Immature natural killer cell (primary cell): ENCODE data around the gene CANT1. TPM values are rescaled to one million over a fixed set of nuclear protein-coding genes. Genes with fewer than 3 reads are reported as not detected.
"Not testable (repeated sequence)": the region's sequence is repeated elsewhere in the genome, so short reads cannot be mapped to it uniquely, and the experiment has no call there.

Source experiments
- DNase-seq, 3 donors: peaks; one replicate each; pipeline ENCODE4 v3.0.0; 2022; ENCODE audit warnings: mixed read lengths in 1 of 3
- H3K27ac Mint-ChIP-seq, 6 donors: one replicate each; pipeline ENCODE4 v1.8.0; 2020; ENCODE audit warnings: mixed read lengths in 6 of 6, mild to moderate bottlenecking in 5 of 6, inconsistent platforms in 4 of 6, moderate library complexity in 3 of 6
- H3K27me3 Mint-ChIP-seq, 3 donors: one replicate each; pipeline ENCODE4 v1.8.0; 2020 to 2021; ENCODE audit warnings: low read depth in 3 of 3, mild to moderate bottlenecking in 3 of 3, mixed read lengths in 3 of 3, moderate library complexity in 3 of 3, inconsistent platforms in 1 of 3
- H3K36me3 Mint-ChIP-seq, 3 donors: one replicate each; pipeline ENCODE4 v1.8.0; 2020; ENCODE audit warnings: mixed read lengths in 3 of 3, inconsistent platforms in 2 of 3, mild to moderate bottlenecking in 2 of 3
- H3K4me1 Mint-ChIP-seq, 2 donors: one replicate each; pipeline ENCODE4 v1.8.0; 2020; ENCODE audit warnings: inconsistent platforms in 2 of 2, mild to moderate bottlenecking in 2 of 2, mixed read lengths in 2 of 2, moderate library complexity in 1 of 2
- H3K4me3 Mint-ChIP-seq, 5 donors: one replicate each; pipeline ENCODE4 v1.8.0; 2020; ENCODE audit warnings: mild to moderate bottlenecking in 5 of 5, mixed read lengths in 5 of 5, inconsistent platforms in 3 of 5, moderate library complexity in 3 of 5
- H3K9me3 Mint-ChIP-seq, 6 donors: one replicate each; pipeline ENCODE4 v1.8.0; 2020; ENCODE audit warnings: mild to moderate bottlenecking in 6 of 6, mixed read lengths in 6 of 6, inconsistent platforms in 4 of 6, moderate library complexity in 3 of 6
- polyA plus RNA-seq, 3 donors: library from polyadenylated mRNA; unstranded; fragments of 300-500 nt; fragmentation: Illumina TruSeq; gene quantifications; one replicate each; pipeline ENCODE4 v1.2.3, GENCODE V29; 2021

Gene CANT1
- polyA plus RNA-seq, 3 donors from 2014 or later, result 3.7 to 7.2 (median 4.6) TPM

DNA sequence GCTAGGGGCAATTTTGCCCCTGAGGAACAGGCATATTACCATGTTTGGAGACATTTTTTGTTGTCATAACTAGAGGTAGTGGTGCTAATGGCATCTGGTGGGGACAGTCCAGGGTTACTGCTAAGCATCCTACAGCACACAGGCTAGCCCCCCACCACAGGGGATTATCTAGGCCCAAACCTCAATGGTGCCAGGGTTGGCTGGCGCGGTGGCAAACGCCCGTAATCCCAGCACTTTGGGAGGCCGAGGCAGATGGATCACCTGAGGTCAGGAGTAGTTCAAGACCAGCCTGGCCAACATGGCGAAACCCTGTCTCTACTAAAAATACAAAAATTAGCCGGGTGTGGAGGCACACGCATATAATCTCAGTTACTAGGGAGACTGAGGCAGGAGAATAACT is 29.6 kb upstream of the CANT1 start:
- no peaks in the 10 kb centered on the region for H3K4me1 Mint-ChIP-seq
- no peaks in the 10 kb centered on the region for H3K9me3 Mint-ChIP-seq
- H3K36me3 Mint-ChIP-seq, result no peaks in the 10 kb centered on the region
- no peak for DNase-seq
- H3K4me3 Mint-ChIP-seq, result no peak overlapping the region
- peaks cover 3 to 8% (median 4%) of the 10 kb centered on the region in 3 donors for H3K27me3 Mint-ChIP-seq
- no peak overlapping the region for H3K27ac Mint-ChIP-seq

DNA sequence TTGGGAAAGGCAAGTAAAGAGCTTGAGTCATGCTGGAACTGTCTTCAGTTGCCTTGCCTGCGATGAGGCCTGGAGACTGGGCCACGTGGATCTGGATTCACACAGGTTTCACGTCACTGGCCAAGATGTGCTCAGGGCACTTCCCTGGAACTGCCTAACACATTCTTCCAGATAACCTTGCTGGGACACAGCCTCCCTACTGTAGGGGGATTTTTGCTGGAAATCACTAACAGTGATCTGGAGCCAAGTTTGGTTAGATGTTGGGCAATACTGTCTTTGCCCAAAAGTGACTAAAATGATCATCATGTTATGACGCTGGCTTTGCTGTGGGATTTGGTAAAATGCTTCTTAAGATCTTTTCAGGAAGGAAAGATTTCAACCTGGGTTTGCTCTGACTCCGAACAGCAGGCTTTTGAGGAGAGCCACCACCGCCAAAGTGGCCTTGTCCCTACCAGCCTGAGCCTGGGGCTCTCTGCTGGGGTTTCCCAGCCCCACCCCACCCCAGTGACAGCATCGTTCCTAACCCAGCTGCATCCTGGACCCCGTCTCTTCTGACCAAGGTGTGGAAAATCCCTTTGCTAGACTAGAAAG is 29.1 kb upstream of the CANT1 start:
- Mint-ChIP-seq H3K27me3 (peaks cover 3 to 8% (median 4%) of the 10 kb centered on the region in 3 donors), H3K4me3 (no peak overlapping the region), H3K9me3 (no peaks in the 10 kb centered on the region), H3K27ac (no peak overlapping the region), H3K36me3 (no peaks in the 10 kb centered on the region), H3K4me1 (no peaks in the 10 kb centered on the region)
- DNase-seq, result no peak

- Mint-ChIP-seq H3K27ac (no peak overlapping the region), H3K27me3 (peaks cover 0 to 13% (median 3%) of the 10 kb centered on the region in 3 donors), H3K4me3 (no peak overlapping the region), H3K9me3 (no peaks in the 10 kb centered on the region), H3K36me3 (no peaks in the 10 kb centered on the region), H3K4me1 (no peaks in the 10 kb centered on the region)
- no peak for DNase-seq
These were observed 27.0 kb upstream of the CANT1 start for GRCh38 chr17:79036596-79036995.

DNA sequence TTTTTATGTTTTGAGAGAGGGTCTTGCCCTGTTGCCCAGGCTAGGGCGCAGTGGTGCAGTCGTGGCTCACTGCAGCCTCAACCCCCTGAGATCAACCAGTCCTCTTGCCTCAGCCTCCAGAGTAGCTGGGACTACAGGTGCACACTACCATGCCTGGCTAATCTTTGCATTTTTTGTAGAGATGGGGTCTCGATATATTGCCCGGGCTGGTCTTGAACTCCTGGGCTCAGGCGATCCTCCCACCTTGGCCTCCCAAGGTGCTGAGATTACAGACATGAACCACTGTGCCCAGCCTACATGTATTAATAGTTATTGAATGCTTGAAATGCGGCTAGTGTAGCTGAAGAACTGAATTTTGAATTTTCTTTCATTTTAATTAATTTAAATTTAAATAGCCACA is 26.6 kb upstream of the CANT1 start:
- Mint-ChIP-seq H3K36me3 (no peaks in the 10 kb centered on the region), H3K27me3 (peaks cover 2 to 13% (median 3%) of the 10 kb centered on the region in 3 donors), H3K27ac (no peak overlapping the region)

DNA sequence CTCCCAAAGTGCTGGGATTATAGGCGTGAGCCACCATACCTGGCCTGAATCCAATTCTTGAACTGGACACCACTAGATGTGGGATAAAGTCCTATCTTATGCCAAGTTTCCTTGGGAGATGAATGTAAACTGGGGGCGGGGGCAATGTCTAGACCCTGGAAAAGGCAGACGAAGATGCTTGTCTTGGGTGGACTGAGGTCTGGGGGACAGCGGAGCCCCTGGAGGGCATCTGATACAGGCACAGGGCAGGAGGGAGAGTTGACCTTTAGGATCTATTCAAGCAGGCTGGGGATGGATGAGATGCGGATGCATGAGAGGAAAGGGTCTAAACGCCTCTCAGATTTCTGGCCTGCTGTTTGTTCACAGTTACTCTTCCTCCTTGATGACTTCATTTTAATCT is 26.1 kb upstream of the CANT1 start:
- DNase-seq, result no peak
- Mint-ChIP-seq H3K27me3 (peaks cover 3 to 17% (median 3%) of the 10 kb centered on the region in 3 donors), H3K4me1 (no peaks in the 10 kb centered on the region), H3K27ac (no peak overlapping the region), H3K4me3 (no peak overlapping the region), H3K36me3 (no peaks in the 10 kb centered on the region), H3K9me3 (no peaks in the 10 kb centered on the region)

More for the DNA sequence above, 26.6 kb upstream of the CANT1 start:
- Mint-ChIP-seq H3K4me1 (no peaks in the 10 kb centered on the region), H3K9me3 (no peaks in the 10 kb centered on the region), H3K4me3 (no peak overlapping the region)
- DNase-seq, result no peak

- H3K27ac Mint-ChIP-seq, result no peak overlapping the region
- DNase-seq, result no peak
- no peaks in the 10 kb centered on the region for H3K9me3 Mint-ChIP-seq
These were observed 25.4 kb upstream of the CANT1 start for GRCh38 chr17:79034931-79035485.

GRCh38 chr17:79033741-79034501 is 24.4 kb upstream of the CANT1 start:
- DNase-seq, result no peak
- Mint-ChIP-seq H3K27ac (no peak overlapping the region), H3K4me3 (no peak overlapping the region), H3K4me1 (no peaks in the 10 kb centered on the region), H3K9me3 (no peaks in the 10 kb centered on the region), H3K36me3 (no peaks in the 10 kb centered on the region), H3K27me3 (peaks cover 0 to 18% (median 6%) of the 10 kb centered on the region in 3 donors)

More at GRCh38 chr17:79034931-79035485, 25.4 kb upstream of the CANT1 start:
- Mint-ChIP-seq H3K4me3 (no peak overlapping the region), H3K27me3 (peaks cover 3 to 18% (median 4%) of the 10 kb centered on the region in 3 donors), H3K36me3 (no peaks in the 10 kb centered on the region), H3K4me1 (no peaks in the 10 kb centered on the region)

DNA sequence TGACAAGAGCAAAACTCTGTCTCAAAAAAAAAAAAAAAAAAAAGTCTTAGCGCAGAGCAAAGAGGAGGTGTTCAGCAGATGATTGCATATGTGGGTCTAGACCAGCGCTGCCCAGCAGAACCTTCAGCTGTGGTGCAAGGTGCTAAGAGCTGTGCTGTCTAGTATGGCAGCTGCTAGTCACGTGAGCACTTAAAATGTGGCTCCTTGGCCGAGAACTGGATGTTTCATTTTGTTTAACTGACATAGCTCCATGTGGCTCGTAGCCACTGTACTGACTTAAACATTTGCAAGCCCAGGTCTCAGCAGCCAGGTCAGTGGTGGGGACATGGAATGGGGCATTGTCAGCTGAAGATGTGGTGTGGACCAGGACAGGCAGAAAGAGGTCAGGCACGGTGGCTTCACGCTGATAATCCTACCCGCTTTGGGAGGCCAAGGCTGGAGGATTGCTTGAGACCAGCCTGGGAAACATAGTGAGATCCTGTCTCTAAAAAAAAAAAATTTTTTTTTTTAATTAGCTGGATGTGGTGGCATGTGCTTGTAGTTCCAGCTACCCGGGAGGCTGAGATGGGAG is 23.6 kb upstream of the CANT1 start:
- Mint-ChIP-seq H3K4me1 (no peaks in the 10 kb centered on the region), H3K9me3 (no peaks in the 10 kb centered on the region), H3K27me3 (peaks cover 0 to 15% (median 10%) of the 10 kb centered on the region in 3 donors), H3K4me3 (no peak overlapping the region), H3K27ac (no peak overlapping the region), H3K36me3 (no peaks in the 10 kb centered on the region)
- no peak for DNase-seq

DNA sequence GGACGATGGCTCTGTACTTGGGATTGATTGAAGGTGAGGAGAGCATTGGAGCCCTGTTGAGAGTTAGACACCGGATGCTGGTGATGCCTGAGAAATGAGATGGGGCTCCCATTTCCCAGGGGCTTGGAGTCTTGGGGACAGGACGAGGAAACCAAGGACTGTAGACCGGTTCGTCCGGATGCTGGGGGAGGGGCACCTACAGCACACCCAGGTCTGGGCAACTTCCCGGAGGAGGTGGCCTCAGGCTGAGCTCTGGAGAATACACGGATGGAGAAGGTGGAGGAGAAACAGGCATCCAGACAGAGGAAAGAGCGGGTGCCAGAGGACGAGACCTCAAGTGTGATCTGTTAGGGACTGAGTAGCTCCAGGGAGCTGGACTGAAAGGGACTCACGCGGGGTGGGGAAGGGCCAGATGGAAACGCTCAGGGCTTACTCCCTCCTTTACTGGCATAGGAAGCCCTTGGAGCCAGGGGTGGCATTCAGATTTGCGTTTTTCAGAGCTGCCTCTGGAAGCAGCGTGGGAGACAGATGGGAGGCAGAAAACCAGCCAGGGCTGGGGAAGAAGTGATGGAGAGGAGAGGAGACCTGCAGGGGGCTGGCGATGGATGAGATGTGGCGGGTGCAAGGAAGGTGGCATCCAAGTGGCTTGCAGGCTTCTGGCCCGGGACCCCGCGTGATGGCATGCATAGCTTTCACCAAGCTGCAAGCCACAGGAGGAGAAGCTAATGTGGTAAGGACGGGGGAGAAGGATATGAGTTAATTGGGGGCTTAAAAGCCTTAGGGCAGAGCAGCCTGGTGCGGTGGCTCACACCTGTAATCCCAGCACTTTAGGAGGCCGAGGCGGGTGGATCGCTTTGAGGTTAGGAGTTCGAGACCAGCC is 22.7 kb upstream of the CANT1 start:
- Mint-ChIP-seq H3K4me3 (no peak overlapping the region), H3K27me3 (peaks cover 4 to 15% (median 12%) of the 10 kb centered on the region in 3 donors), H3K4me1 (no peaks in the 10 kb centered on the region), H3K9me3 (no peaks in the 10 kb centered on the region), H3K27ac (no peak overlapping the region), H3K36me3 (no peaks in the 10 kb centered on the region)
- DNase-seq, result no peak

- not testable (repeated sequence) for H3K4me3 Mint-ChIP-seq, DNase-seq, H3K27ac Mint-ChIP-seq, H3K4me1 Mint-ChIP-seq, H3K36me3 Mint-ChIP-seq, H3K9me3 Mint-ChIP-seq
- peaks cover 6 to 23% (median 12%) of the 10 kb centered on the region in 3 donors for H3K27me3 Mint-ChIP-seq
These were observed 21.1 kb upstream of the CANT1 start for GRCh38 chr17:79030636-79031035.

DNA sequence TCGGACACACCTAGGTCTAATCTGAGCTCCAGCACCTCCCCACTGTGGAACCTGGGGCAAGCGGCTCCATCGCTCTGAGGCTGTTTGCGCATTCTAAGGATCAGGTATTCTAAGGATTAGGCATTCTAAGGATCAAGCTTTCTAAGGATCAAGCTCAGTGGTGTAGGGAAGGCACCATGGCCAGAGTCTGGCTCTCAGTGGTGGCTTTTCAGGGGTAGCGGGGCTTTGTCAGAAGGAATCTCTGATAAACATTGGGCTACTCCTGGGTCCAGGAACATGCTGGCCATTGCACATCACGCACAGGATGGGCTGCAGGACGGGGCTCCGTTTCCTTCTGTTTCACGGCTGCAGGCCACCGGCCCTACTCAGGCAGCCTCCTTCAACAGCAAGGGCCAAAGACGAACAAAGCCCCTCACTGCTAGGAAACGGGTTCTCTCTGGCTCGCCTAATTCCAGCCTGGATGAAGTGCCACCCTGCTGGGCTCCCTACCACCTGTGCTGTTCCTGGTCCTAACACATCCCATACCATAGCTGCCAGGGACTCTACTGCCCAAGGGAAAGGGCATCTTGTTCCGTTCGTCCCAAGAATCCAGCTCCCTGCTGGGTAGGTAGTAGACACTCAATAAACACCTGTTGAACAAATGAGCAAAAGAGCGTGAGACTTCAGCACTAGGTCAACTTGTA is 19.9 kb upstream of the CANT1 start:
- Mint-ChIP-seq H3K9me3 (no peaks in the 10 kb centered on the region), H3K4me1 (peaks cover 4% of the 10 kb centered on the region in 2 donors), H3K4me3 (no peak overlapping the region), H3K36me3 (no peaks in the 10 kb centered on the region), H3K27ac (no peak overlapping the region), H3K27me3 (peaks cover 8 to 21% (median 12%) of the 10 kb centered on the region in 3 donors)
- DNase-seq, result no peak

DNA sequence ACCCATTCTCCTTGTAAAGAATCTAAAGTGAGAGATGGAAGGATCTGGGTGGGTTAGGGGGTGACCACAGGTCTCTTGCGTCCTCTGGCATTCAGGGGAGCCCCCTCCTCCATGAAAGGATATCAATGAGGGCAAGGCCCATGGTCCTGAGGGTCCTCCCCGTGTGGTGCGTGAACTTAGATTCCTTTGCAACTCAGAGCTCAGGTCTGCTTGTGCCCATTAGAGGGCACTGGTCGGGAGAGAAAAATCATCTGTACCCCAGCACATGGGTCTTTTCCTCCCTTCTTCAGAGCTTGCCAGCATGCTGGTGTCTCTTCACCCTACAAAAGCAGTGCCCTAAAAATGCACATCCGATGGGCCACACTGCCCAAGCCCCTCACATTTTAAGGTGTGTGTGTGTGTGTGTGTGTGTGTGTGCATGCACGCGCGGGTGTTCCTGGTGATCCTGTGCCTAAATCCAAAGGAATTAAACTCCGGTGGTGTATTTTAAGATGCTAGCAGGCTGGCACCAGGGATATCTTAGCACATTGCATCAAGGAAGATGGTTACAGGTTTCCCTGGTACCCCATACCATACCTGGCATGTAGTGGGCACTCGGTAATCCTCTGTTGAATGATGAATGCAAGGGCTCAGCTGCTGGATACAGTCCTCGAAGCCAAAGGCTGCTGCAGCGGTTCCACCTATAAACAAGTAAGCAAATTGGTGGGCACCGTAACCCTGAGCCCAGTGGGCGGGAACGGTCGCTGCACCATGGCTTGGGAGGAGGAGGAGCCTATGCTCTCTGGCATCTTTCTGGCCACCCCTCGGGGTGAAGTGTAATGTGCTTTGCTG is 19.1 kb upstream of the CANT1 start:
- peaks cover 7 to 10% of the 10 kb centered on the region in 2 donors for H3K4me1 Mint-ChIP-seq
- H3K4me3 Mint-ChIP-seq, result no peak overlapping the region
- no peak overlapping the region for H3K27ac Mint-ChIP-seq
- H3K9me3 Mint-ChIP-seq, result no peaks in the 10 kb centered on the region
- no peaks in the 10 kb centered on the region for H3K36me3 Mint-ChIP-seq
- no peak for DNase-seq
- H3K27me3 Mint-ChIP-seq, result peaks cover 8 to 21% (median 14%) of the 10 kb centered on the region in 3 donors
